Aorta (tissue), 5 donors: ENCODE results near the gene TSEN54. TPM values are rescaled to one million over a fixed set of nuclear protein-coding genes. Genes with fewer than 3 reads are reported as not detected.
A peak's percentile ranks its signal among the peaks of the same experiment; 100 is the strongest.
"Not testable (repeated sequence)": the region's sequence is repeated elsewhere in the genome, so short reads cannot be mapped to it uniquely, and the experiment has no call there.

Source experiments
- ATAC-seq: fragments of 200-7000 bp; cut with Tn5 transposase; one replicate; pipeline ENCODE4 v1.9.1; 2022; ENCODE audit warnings: moderate library complexity; ENCODE audit not compliant: low FRiP score
- DNase-seq, 2 donors: peaks; one replicate each; pipeline ENCODE4 v3.0.0-alpha.2; 2020
- H3K27ac ChIP-seq, 2 donors: one replicate each; pipeline ENCODE4 v1.5.1; 2013; ENCODE audit warnings: low read length in 2 of 2, mild to moderate bottlenecking in 2 of 2, moderate library complexity in 2 of 2, control low read depth in 1 of 2, inconsistent platforms in 1 of 2, low read depth in 1 of 2
- H3K27me3 ChIP-seq, 2 donors: one replicate each; pipeline ENCODE4 v1.6.1; 2013; ENCODE audit warnings: control low read depth in 1 of 2, low read length in 1 of 2, mild to moderate bottlenecking in 1 of 2, moderate library complexity in 1 of 2; ENCODE audit not compliant: insufficient read depth in 2 of 2, control insufficient read depth in 1 of 2
- H3K36me3 ChIP-seq, 2 donors: one replicate each; pipeline ENCODE4 v1.6.1; 2013; ENCODE audit warnings: control low read depth in 1 of 2, low read length in 1 of 2, mild to moderate bottlenecking in 1 of 2; ENCODE audit not compliant: insufficient read depth in 2 of 2, control insufficient read depth in 1 of 2
- H3K4me1 ChIP-seq, 2 donors: one replicate each; pipeline ENCODE4 v1.6.1; 2013; ENCODE audit warnings: low read length in 2 of 2, control low read depth in 1 of 2, mild to moderate bottlenecking in 1 of 2, moderate library complexity in 1 of 2; ENCODE audit not compliant: insufficient read depth in 2 of 2, control insufficient read depth in 1 of 2
- H3K4me3 ChIP-seq, 2 donors: one replicate each; pipeline ENCODE4 v1.5.1; 2013; ENCODE audit warnings: low read length in 2 of 2, control low read depth in 1 of 2, mild to moderate bottlenecking in 1 of 2
- H3K9me3 ChIP-seq: one replicate; pipeline ENCODE4 v1.6.1; 2013; ENCODE audit warnings: mild to moderate bottlenecking, low read length; ENCODE audit not compliant: control insufficient read depth
- WGBS, 2 donors: extraction: QIAGEN DNeasy Blood & Tissue Kit; methylation state at CpG; one replicate each; pipeline ENCODE4 v1.1.7; 2013; 5-methylcytosine and 5-hydroxymethylcytosine counted together
- intact Hi-C, 2 donors: fragments of 100-400 bp; cut with DNase I; formaldehyde crosslinking; loops; one replicate each; pipeline versions ENCODE4 v1.14.2 to v1.15.0; 2022
- polyA plus RNA-seq, 2 donors: library from polyadenylated mRNA; stranded (reverse); fragments of 200-250 nt; gene quantifications; one replicate each; pipeline ENCODE4 v1.2.3, GENCODE V29; 2013
- total RNA-seq, 2 donors: library from RNA; stranded (reverse); fragmentation: NEBNext Ultra II Directional; extraction: Animal tissue kit (Norgen Biotek cat#: 25700); gene quantifications; one replicate each; pipeline ENCODE4 v1.2.1, GENCODE V29; 2021
- donor health status: healthy with polysubstance abuse.
- donor health status: Bipolar disorder and iron deficiency.
- donor health status: DM: no; HTN: no; CAD: no.
- donor health status: DM: no; HTN: no; CAD: no.
- donor health status: DM: yes; HTN: yes; CAD: no.

TSEN54 gene
- total and polyA plus RNA-seq, 4 donors: 8.8 to 27.3 (median 12.4) TPM

GRCh38 chr17:75517297-75517865 is 1.1 kb downstream of the TSEN54 start:
- H3K27ac ChIP-seq: no peak overlapping the region
- peak in 1 of 2 donors; percentile 44 for DNase-seq
- intact Hi-C loops: loop anchor here (5.0 to 10.0 kb wide), 3 partner anchors 70 to 360 kb away; partner anchors contain the start of genes MYO15B (in 1 of the 2) and TRIM47 (in 1 of the 2)

GRCh38 chr17:75518201-75518600 is 1.9 kb downstream of the TSEN54 start:
- intact Hi-C loops: loop anchor here (5.0 to 10.0 kb wide), 3 partner anchors 69 to 359 kb away; partner anchors contain the start of genes MYO15B (in 1 of the 2) and TRIM47 (in 1 of the 2)
- no peak for ATAC-seq
- Histone ChIP-seq H3K27ac (no peak overlapping the region), H3K4me3 (no peak overlapping the region), H3K36me3 (no peaks in the 10 kb centered on the region), H3K9me3 (no peaks in the 10 kb centered on the region), H3K4me1 (peaks cover 0 to 2% of the 10 kb centered on the region in 2 donors), H3K27me3 (no peaks in the 10 kb centered on the region)
- DNase-seq: no peak
- 91 to 94% methylated on average over 3 of the region's 3 CpGs for WGBS, 2 donors

More at GRCh38 chr17:75517297-75517865, 1.1 kb downstream of the TSEN54 start:
- no peaks in the 10 kb centered on the region for H3K27me3 ChIP-seq
- H3K4me1 ChIP-seq: peaks cover 0 to 2% of the 10 kb centered on the region in 2 donors
- no peaks in the 10 kb centered on the region for H3K9me3 ChIP-seq
- 41% methylated on average over 10 of the region's 10 CpGs for WGBS, 2 donors
- H3K4me3 ChIP-seq: peak overlapping the region in 1 of 2 donors; percentile 19
- no peaks in the 10 kb centered on the region for H3K36me3 ChIP-seq
- no peak for ATAC-seq

- WGBS, 2 donors: 94 to 95% methylated on average over 9 of the region's 9 CpGs
These were observed 2.7 kb downstream of the TSEN54 start for GRCh38 chr17:75518983-75519537.

GRCh38 chr17:75520413-75520812 is 4.1 kb downstream of the TSEN54 start:
- ATAC-seq, intact Hi-C loops, H3K36me3 ChIP-seq, DNase-seq, H3K4me3 ChIP-seq, H3K27me3 ChIP-seq, H3K27ac ChIP-seq, H3K9me3 ChIP-seq, H3K4me1 ChIP-seq: not testable (repeated sequence)
- WGBS, 2 donors: 91% methylated on average over 8 of the region's 8 CpGs

More at GRCh38 chr17:75518983-75519537, 2.7 kb downstream of the TSEN54 start:
- Histone ChIP-seq H3K27me3 (no peaks in the 10 kb centered on the region), H3K27ac (no peak overlapping the region), H3K4me1 (no peaks in the 10 kb centered on the region), H3K4me3 (no peak overlapping the region), H3K36me3 (no peaks in the 10 kb centered on the region), H3K9me3 (no peaks in the 10 kb centered on the region)
- intact Hi-C loops: loop anchor here (5.0 to 10.0 kb wide), 3 partner anchors 68 to 358 kb away; partner anchors contain the start of genes MYO15B (in 1 of the 2) and TRIM47 (in 1 of the 2)
- DNase-seq (no peak), ATAC-seq (no peak)

GRCh38 chr17:75521290-75521689 is 5.0 kb downstream of the TSEN54 start:
- intact Hi-C loops: no loop called here
- Histone ChIP-seq H3K27me3 (no peaks in the 10 kb centered on the region), H3K36me3 (no peaks in the 10 kb centered on the region), H3K4me3 (no peak overlapping the region), H3K27ac (no peak overlapping the region), H3K4me1 (no peaks in the 10 kb centered on the region), H3K9me3 (no peaks in the 10 kb centered on the region)
- 90 to 92% methylated on average over 8 of the region's 8 CpGs for WGBS, 2 donors
- DNase-seq (no peak), ATAC-seq (no peak)

- no peaks in the 10 kb centered on the region for H3K9me3 ChIP-seq
- WGBS, 2 donors: 92 to 95% methylated on average over 33 of the region's 33 CpGs
- H3K27me3 ChIP-seq: no peaks in the 10 kb centered on the region
- no peak overlapping the region for H3K27ac ChIP-seq
- intact Hi-C loops: no loop called here
- no peak overlapping the region for H3K4me3 ChIP-seq
- no peaks in the 10 kb centered on the region for H3K4me1 ChIP-seq
- H3K36me3 ChIP-seq: no peaks in the 10 kb centered on the region
- no peak for ATAC-seq
- DNase-seq: no peak
These were observed 5.8 kb downstream of the TSEN54 start for GRCh38 chr17:75521951-75522727.

GRCh38 chr17:75523647-75524046 is 7.3 kb downstream of the TSEN54 start:
- Histone ChIP-seq H3K4me3 (no peak overlapping the region), H3K36me3 (no peaks in the 10 kb centered on the region), H3K4me1 (no peaks in the 10 kb centered on the region), H3K27ac (no peak overlapping the region), H3K9me3 (no peaks in the 10 kb centered on the region), H3K27me3 (no peaks in the 10 kb centered on the region)
- WGBS, 2 donors: 90 to 91% methylated on average over 7 of the region's 7 CpGs
- intact Hi-C loops: no loop called here
- no peak for ATAC-seq
- no peak for DNase-seq

- H3K27me3 ChIP-seq: no peaks in the 10 kb centered on the region
- H3K4me3 ChIP-seq: peak overlapping the region in 1 of 2 donors; percentile 56
- no peak overlapping the region for H3K27ac ChIP-seq
- 22 to 24% methylated on average over 23 to 24 of the region's 24 CpGs for WGBS, 2 donors
- no peaks in the 10 kb centered on the region for H3K36me3 ChIP-seq
- intact Hi-C loops: no loop called here
- H3K9me3 ChIP-seq: no peaks in the 10 kb centered on the region
- no peaks in the 10 kb centered on the region for H3K4me1 ChIP-seq
- DNase-seq (no peak), ATAC-seq (no peak)
These were observed 8.1 kb downstream of the TSEN54 start for GRCh38 chr17:75524269-75524969.
